Measurements from ENCODE around the gene MAP4K5. TPM values are rescaled to one million over a fixed set of nuclear protein-coding genes. Genes with fewer than 3 reads are reported as not detected.

Gene MAP4K5
- total RNA-seq, 4 donors from 2014 or later = 216 to 288 (median 279) TPM

DNA sequence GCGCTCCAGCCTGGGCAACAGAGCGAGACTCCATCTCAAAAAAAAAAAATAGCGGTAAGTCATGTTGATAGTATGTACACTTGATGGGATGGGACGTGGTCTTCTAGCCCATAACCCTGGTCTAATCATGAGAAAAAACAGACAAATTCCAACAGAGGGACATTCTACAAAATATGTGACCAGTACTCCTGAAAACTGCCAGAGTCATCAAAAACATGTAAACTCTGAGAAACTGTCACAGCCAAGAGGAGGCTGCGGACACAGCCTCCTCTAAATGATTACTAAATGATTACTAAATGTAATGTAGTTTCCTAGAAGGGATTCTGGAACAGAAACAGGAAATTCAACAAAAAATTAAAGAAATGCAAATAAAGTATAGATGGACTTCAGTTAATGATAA, 156.6 kb downstream of the MAP4K5 start:
- Histone ChIP-seq H3K27ac (no peak overlapping the region), H3K27me3 (no peaks in the 10 kb centered on the region), H3K36me3 (peaks cover 0 to 17% (median 0%) of the 10 kb centered on the region in 3 donors), H3K4me1 (no peaks in the 10 kb centered on the region), H3K9me3 (no peaks in the 10 kb centered on the region), H3K4me3 (no peak overlapping the region)
- TF ChIP-seq EP300 (IDR thresholded peaks at IDR 0.05) (no peak), CTCF (IDR thresholded peaks at IDR 0.05) (no peak), POLR2A (IDR thresholded peaks at IDR 0.05) (no peak)
- no peak for DNase-seq (ENCODE audit: low spot score in 2 of 2)
- WGBS, 2 donors = 95 to 99% methylated on average over 5 of the region's 5 CpGs

DNA sequence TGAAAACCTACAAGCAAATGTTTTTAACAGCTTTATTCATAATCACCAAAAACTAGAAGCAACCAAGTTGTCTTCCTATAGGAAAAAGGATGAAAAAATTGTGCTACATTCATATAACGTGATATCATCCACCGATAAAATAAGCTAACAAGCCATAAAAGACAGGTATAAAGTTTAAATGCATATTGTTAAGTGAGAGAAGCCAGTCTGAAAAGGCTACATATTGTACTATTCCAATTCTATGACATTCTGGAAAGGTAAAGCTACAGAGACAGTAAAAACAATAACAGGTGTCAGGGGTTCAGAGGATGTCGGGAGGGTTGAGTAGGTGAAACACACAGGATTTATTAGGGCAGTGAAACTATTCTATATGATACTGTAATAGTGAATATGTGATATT, 158.4 kb downstream of the MAP4K5 start:
- no peaks in the 10 kb centered on the region for H3K9me3 ChIP-seq
- WGBS, 2 donors = 87 to 96% methylated on average over 3 of the region's 3 CpGs
- H3K27ac ChIP-seq = no peak overlapping the region
- H3K36me3 ChIP-seq = peaks cover 0 to 7% (median 0%) of the 10 kb centered on the region in 3 donors
- DNase-seq (ENCODE audit: low spot score in 2 of 2) = no peak
- TF ChIP-seq POLR2A (IDR thresholded peaks at IDR 0.05) (no peak), CTCF (IDR thresholded peaks at IDR 0.05) (no peak), EP300 (IDR thresholded peaks at IDR 0.05) (no peak)
- no peak overlapping the region for H3K4me3 ChIP-seq
- no peaks in the 10 kb centered on the region for H3K4me1 ChIP-seq
- H3K27me3 ChIP-seq = no peaks in the 10 kb centered on the region

- H3K27me3 ChIP-seq = no peaks in the 10 kb centered on the region
- 90 to 92% methylated on average over 3 to 4 of the region's 4 CpGs for WGBS, 2 donors
- DNase-seq (ENCODE audit: low spot score in 2 of 2) = no peak
- TF ChIP-seq CTCF (IDR thresholded peaks at IDR 0.05) (no peak), POLR2A (IDR thresholded peaks at IDR 0.05) (no peak), EP300 (IDR thresholded peaks at IDR 0.05) (no peak)
- no peak overlapping the region for H3K27ac ChIP-seq
- H3K4me1 ChIP-seq = no peaks in the 10 kb centered on the region
- H3K4me3 ChIP-seq = no peak overlapping the region
- no peaks in the 10 kb centered on the region for H3K36me3 ChIP-seq
- no peaks in the 10 kb centered on the region for H3K9me3 ChIP-seq
Measured at GRCh38 chr14:50371546-50371945, 160.8 kb downstream of the MAP4K5 start.

Small RNA genes lying within 50 kb of the gene (small RNA-seq; reads per million reads assigned to genes)
- gene RF00019 (not detected), gene SNRPGP1 (not detected)

Other genes with a start within 250 kb of the MAP4K5 start
- gene L2HGDH, start 220.3 kb downstream of the MAP4K5 start, total RNA-seq = 10 to 100 TPM in 1 of 4 donors, 1 to 10 TPM in 3; 2.0 to 16.2 (median 3.9) TPM
- gene DMAC2L, start 220.2 kb downstream of the MAP4K5 start, total RNA-seq = 10 to 100 TPM in 3 of 4 donors, 1 to 10 TPM in 1; 7.5 to 23.1 (median 20.4) TPM
- 10 to 100 TPM in 1 of 4 donors, 1 to 10 TPM in 3; 8.2 to 22.5 (median 9.5) TPM for gene CDKL1, start 135.7 kb downstream of the MAP4K5 start, total RNA-seq
- 10 to 100 TPM; 13.5 to 34.7 (median 23.3) TPM for gene ATL1, start 27.6 kb upstream of the MAP4K5 start, total RNA-seq
- gene SAV1, start 135.7 kb upstream of the MAP4K5 start, total RNA-seq = 10 to 100 TPM; 35.1 to 62.3 (median 47.4) TPM